ENCODE results near the gene EBF4.

DNA sequence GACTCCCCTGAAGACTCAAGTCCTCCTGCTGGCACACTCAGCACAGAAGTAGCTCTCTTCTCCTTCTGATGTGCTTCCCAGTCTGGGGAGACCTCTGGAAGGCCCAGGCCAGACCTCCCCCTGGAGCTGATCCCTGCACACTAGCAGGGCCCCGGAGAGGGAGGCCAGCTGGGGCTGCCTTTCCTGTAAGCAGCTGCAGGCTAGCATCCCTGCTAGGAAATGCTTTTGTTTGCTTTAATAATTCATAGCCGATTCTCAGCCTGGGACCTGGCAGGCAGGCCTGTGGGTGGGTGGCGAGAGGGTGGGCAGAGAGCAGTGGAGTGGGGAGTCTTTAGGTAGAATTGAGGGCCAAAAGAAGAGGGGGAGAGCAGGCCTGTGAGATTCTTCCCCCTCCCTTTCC, 5.2 kb downstream of the EBF4 start:
- TF ChIP-seq GATA2 (IDR thresholded peaks at IDR 0.05; ENCODE audit: low read depth, low read length) = no peak
- no peak for TF ChIP-seq GATA3 (IDR thresholded peaks at IDR 0.05; ENCODE audit: low read depth, low read length)

Measured in SH-SY5Y (cell line).